ENCODE data around the gene PIGC. TPM values are rescaled to one million over a fixed set of nuclear protein-coding genes. Genes with fewer than 3 reads are reported as not detected.

Gene PIGC
- total and polyA plus RNA-seq, 10 of the 15 experiments (the other 5 are each of a cell fraction or from before 2014, with no cell fraction given) = 11.0 to 37.3 (median 19.6) TPM

GRCh38 chr1:172443666-172444453, at the start of gene PIGC (continued):
- TF ChIP-seq TCF7 (IDR thresholded peaks at IDR 0.05; ENCODE audit: borderline replicate concordance) (no peak), MAX (IDR thresholded peaks at IDR 0.05; ENCODE audit: low read depth, low read length) (peak; percentile 52; the same call in 1 of the 2 replicates), GATAD2B (conservative IDR thresholded peaks at IDR 0.05; ENCODE audit: low read depth) (peak; percentile 90), NR2F1 (conservative IDR thresholded peaks at IDR 0.05) (peak; percentile 59), ELK1 (IDR thresholded peaks at IDR 0.05; ENCODE audit: low read depth, low read length) (peak; percentile 83), CREB1 (IDR thresholded peaks at IDR 0.05; ENCODE audit: low read depth) (no peak), ESRRA (IDR thresholded peaks at IDR 0.05; ENCODE audit: low read length) (no peak), MXI1 (IDR thresholded peaks at IDR 0.05; ENCODE audit: low read depth, low read length) (peak; percentile 41), HSF1 (IDR thresholded peaks at IDR 0.05; ENCODE audit: low read depth, low read length) (no peak), BCL11A (IDR thresholded peaks at IDR 0.05; ENCODE audit: low read depth, low read length) (0 out of 2 replicates have a peak, but pooled peaks have one; percentile 6), NR2C1 (IDR thresholded peaks at IDR 0.05) (peak; percentile 95), NFIC (IDR thresholded peaks at IDR 0.05; ENCODE audit: low read depth, low read length) (no peak), ZNF217 (IDR thresholded peaks at IDR 0.05) (no peak), PBX3 (IDR thresholded peaks at IDR 0.05; ENCODE audit: insufficient replicate concordance, low read depth, low read length) (no peak), ZNF24 (IDR thresholded peaks at IDR 0.05) (no peak), EED (IDR thresholded peaks at IDR 0.05; ENCODE audit: low read depth) (peak; percentile 70; the same call in 1 of the 2 replicates), HDAC2 (IDR thresholded peaks at IDR 0.05) (no peak), ZBTB11 (CRISPR knock-in tag; IDR thresholded peaks at IDR 0.05) (peak; percentile 74), ASH2L (IDR thresholded peaks at IDR 0.05; ENCODE audit: borderline replicate concordance, low read depth) (no peak)

All from GM12878 (cell line).